Measurements from ENCODE around the gene PEAK3.

The PEAK3 gene

GRCh38 chr19:2315121-2315817 lies 33.3 kb upstream of the PEAK3 start:
- DNase-seq, result no peak

- DNase-seq, result no peak
Observed at GRCh38 chr19:2312820-2313501, 31.0 kb upstream of the PEAK3 start.

- DNase-seq, result no peak
Observed at GRCh38 chr19:2311093-2311492, 29.1 kb upstream of the PEAK3 start.

- DNase-seq, result no peak
Observed at GRCh38 chr19:2309734-2310362, 27.9 kb upstream of the PEAK3 start.

- DNase-seq, result no peak
Observed at GRCh38 chr19:2308114-2308556, 26.2 kb upstream of the PEAK3 start, which contains the start of gene LINGO3. TSS of gene LINGO3 (minus strand) at chr19:2308154. CDS start at chr19:2291776, 16,378 bp downstream.

GRCh38 chr19:2307518-2308012 lies 25.6 kb upstream of the PEAK3 start:
- DNase-seq, result no peak

GRCh38 chr19:2306971-2307370 lies 25.0 kb upstream of the PEAK3 start:
- DNase-seq, result no peak

- no peak for DNase-seq
Observed at GRCh38 chr19:2306281-2306806, 24.4 kb upstream of the PEAK3 start.

GRCh38 chr19:2305452-2306280 lies 23.7 kb upstream of the PEAK3 start:
- no peak for DNase-seq

GRCh38 chr19:2303211-2303798 lies 21.3 kb upstream of the PEAK3 start:
- no peak for DNase-seq

GRCh38 chr19:2302319-2303210 lies 20.6 kb upstream of the PEAK3 start:
- DNase-seq, result no peak

GRCh38 chr19:2300533-2300932 lies 18.6 kb upstream of the PEAK3 start:
- no peak for DNase-seq

- no peak for DNase-seq
Observed at GRCh38 chr19:2296141-2296540, 14.2 kb upstream of the PEAK3 start.

- no peak for DNase-seq
Observed at GRCh38 chr19:2294687-2295335, 12.8 kb upstream of the PEAK3 start.

GRCh38 chr19:2291185-2291751 lies 9.3 kb upstream of the PEAK3 start:
- no peak for DNase-seq

- DNase-seq, result no peak
Observed at GRCh38 chr19:2290441-2291184, 8.6 kb upstream of the PEAK3 start.

- DNase-seq, result peak; percentile 88
Observed at GRCh38 chr19:2289714-2290435, 7.9 kb upstream of the PEAK3 start.

GRCh38 chr19:2288818-2289713 lies 7.1 kb upstream of the PEAK3 start:
- peak; percentile 14 for DNase-seq

Measured in GF-D8 (cell line).